ENCODE data around the gene EIF5AL1. TPM values are rescaled to one million over a fixed set of nuclear protein-coding genes. Genes with fewer than 3 reads are reported as not detected.
"Not testable (repeated sequence)": the region's sequence is repeated elsewhere in the genome, so short reads cannot be mapped to it uniquely, and the experiment has no call there.

EIF5AL1 gene
- total RNA-seq, 1 donor from 2014 or later = 0.59 TPM

DNA sequence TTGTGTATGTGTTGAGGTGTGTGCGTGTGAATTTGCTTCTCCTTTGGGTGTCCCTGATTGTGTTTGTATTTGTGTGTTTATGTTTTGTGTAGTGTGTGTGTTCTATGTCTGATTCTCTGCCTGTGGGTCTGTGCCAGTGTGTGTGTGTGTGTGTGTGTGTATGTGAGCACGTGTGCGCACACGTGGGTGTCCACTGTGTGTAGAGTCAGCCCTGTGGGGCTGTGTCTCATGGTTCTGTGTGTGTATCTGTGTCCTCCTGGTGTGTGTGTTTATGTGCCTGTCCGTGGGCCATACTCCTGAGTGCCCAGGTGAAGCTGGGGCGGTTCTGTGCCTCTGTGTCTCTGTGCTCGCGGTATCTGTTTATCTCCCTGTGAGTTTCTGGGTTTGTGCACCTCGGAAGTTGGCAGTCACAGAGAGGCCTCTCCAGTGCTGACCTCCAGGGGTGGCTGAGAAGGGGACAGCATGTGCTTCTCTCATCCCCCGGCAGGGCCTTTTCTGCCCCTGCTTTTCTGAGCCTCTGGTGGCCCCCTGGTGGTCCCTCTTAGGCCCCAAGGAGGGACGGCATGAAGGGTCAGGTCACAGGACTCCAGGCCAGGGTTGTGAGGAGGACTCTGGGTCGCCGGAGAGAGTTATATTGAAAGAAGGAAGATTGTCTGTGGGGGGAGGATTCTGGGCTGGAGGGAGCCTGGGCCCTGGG lies 11.0 kb downstream of the EIF5AL1 start:
- H3K4me3 Mint-ChIP-seq (ENCODE audit: unreplicated experiment); H3K27me3 Mint-ChIP-seq (ENCODE audit: unreplicated experiment); H3K9me3 Mint-ChIP-seq (ENCODE audit: unreplicated experiment); DNase-seq (ENCODE audit: low spot score); H3K36me3 Mint-ChIP-seq (ENCODE audit: low read depth, unreplicated experiment); H3K27ac Mint-ChIP-seq (ENCODE audit: unreplicated experiment); H3K4me1 Mint-ChIP-seq (ENCODE audit: unreplicated experiment): not testable (repeated sequence)

DNA sequence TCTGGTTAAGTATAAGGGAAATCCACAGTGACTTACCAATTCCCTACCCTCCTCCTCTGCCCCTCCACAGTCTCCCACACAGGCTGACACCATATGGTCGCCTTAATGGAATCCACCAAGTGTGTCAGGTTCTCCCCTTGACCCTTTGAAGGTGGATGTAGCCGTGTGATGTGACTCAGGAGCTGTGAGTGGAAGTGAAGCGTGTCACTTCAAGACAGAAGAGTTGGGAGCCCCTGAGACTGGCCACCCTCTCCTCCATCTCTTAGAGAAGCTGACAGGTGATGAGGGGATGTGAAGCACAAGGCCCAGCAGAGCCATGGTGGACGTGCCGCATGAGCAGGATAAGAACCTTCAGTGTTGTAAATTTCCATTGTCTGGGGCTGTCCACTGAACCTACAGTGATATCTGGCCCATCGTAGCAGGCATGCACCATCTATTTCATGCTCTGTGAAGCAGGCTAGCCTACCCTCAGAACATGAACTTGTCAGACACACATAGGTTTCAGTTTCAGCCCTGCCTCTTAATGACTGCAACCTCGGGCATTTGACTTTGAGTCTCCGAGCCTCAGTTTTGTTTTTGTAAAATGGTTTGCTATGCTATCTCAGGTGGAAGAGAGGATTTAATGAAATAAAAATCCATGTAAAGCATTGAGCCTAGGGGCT lies 12.8 kb downstream of the EIF5AL1 start:
- H3K9me3 Mint-ChIP-seq (ENCODE audit: unreplicated experiment); H3K27me3 Mint-ChIP-seq (ENCODE audit: unreplicated experiment); H3K4me1 Mint-ChIP-seq (ENCODE audit: unreplicated experiment); H3K27ac Mint-ChIP-seq (ENCODE audit: unreplicated experiment); H3K4me3 Mint-ChIP-seq (ENCODE audit: unreplicated experiment); DNase-seq (ENCODE audit: low spot score); H3K36me3 Mint-ChIP-seq (ENCODE audit: low read depth, unreplicated experiment): not testable (repeated sequence)

DNA sequence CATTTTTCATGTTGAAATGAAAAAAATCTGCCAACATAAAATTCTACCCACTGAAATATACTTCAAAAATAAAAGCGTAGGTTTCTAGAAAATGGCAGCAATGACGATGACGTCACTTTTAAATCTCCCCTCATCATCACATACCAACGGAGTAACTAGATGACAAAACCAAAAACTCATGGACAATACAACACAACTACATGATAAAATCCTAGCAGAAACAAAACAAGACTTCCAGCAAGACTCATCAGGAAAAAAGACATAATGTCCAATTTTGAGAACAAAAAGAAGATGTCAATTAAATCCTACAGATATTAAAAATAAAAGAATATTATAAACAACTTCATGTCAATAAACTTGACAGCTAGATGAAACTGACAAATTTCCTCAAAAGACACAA lies 15.9 kb downstream of the EIF5AL1 start:
- not testable (repeated sequence) for H3K4me3 Mint-ChIP-seq (ENCODE audit: unreplicated experiment); H3K4me1 Mint-ChIP-seq (ENCODE audit: unreplicated experiment); H3K27me3 Mint-ChIP-seq (ENCODE audit: unreplicated experiment); H3K9me3 Mint-ChIP-seq (ENCODE audit: unreplicated experiment); H3K27ac Mint-ChIP-seq (ENCODE audit: unreplicated experiment); DNase-seq (ENCODE audit: low spot score); H3K36me3 Mint-ChIP-seq (ENCODE audit: low read depth, unreplicated experiment)

DNA sequence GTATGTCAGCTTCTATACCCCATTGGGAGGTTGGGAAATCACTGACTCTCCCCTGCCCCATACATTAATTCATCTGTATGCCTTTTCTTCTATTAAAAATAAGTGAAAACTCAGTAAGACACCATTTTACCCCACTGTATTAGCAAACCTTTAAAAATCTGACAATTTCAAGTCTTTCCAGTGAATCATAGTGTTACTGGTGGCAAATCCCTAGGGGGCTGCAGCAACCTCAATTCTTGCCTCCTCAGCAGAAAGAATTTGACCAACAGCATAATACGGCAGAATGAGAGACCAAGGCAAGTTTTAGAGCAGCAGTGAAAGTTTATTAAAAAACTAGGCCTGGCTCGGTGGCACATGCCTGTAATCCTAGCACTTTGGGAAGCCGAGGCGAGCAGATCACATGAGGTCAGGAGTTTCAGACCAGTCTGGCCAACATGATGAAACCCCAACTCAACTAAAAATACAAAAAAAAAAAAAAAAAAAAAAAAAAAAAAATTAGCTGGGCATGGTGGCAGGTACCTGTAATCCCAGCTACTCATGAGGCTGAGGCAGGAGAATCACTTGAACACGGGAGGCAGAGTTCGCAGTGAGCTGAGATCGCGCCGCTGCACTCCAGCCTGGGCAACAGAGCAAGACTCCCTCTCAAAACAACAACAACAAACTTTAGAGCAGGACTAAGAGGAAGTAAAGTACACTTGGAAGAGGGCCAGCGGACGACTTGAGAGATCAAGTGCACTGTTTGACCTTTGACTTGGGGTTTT lies 21.0 kb downstream of the EIF5AL1 start:
- not testable (repeated sequence) for H3K27ac Mint-ChIP-seq (ENCODE audit: unreplicated experiment); DNase-seq (ENCODE audit: low spot score); H3K36me3 Mint-ChIP-seq (ENCODE audit: low read depth, unreplicated experiment); H3K4me3 Mint-ChIP-seq (ENCODE audit: unreplicated experiment); H3K4me1 Mint-ChIP-seq (ENCODE audit: unreplicated experiment); H3K9me3 Mint-ChIP-seq (ENCODE audit: unreplicated experiment); H3K27me3 Mint-ChIP-seq (ENCODE audit: unreplicated experiment)

DNA sequence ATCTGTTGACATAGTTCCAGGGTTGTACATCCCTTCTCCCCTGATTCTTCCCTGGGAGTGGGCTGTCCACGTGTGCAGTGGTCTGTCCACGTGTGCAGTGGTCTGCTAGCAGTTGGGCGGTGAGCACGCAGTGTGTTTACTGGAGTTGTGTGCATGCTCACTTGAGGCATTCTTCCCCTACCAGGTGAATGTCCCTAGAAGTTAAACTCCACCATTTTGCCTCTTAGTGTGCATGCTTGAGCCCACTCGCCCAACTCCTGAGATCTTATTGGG lies 21.5 kb downstream of the EIF5AL1 start:
- H3K27me3 Mint-ChIP-seq (ENCODE audit: unreplicated experiment); H3K4me1 Mint-ChIP-seq (ENCODE audit: unreplicated experiment); H3K36me3 Mint-ChIP-seq (ENCODE audit: low read depth, unreplicated experiment); H3K4me3 Mint-ChIP-seq (ENCODE audit: unreplicated experiment); H3K9me3 Mint-ChIP-seq (ENCODE audit: unreplicated experiment); H3K27ac Mint-ChIP-seq (ENCODE audit: unreplicated experiment); DNase-seq (ENCODE audit: low spot score): not testable (repeated sequence)

DNA sequence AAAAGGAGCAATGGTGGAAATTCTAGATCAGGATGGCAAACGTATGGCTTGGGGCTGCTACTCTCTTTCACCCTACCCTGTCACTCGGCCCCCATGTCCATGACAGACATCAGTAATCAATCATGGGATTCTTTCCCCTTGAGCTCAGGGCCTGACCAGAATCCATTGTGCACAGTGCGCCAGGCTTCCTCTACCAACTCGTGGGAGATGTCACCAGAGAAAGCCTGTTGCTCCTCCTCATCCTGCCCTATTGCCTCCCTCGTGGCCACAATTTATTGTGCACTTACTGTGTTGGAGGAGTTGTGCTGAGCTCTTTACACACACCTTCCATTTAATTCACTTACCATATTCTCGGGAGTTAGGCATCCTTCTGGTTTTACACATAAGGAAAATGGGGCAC lies 26.0 kb downstream of the EIF5AL1 start:
- not testable (repeated sequence) for H3K4me1 Mint-ChIP-seq (ENCODE audit: unreplicated experiment); H3K9me3 Mint-ChIP-seq (ENCODE audit: unreplicated experiment); H3K4me3 Mint-ChIP-seq (ENCODE audit: unreplicated experiment); DNase-seq (ENCODE audit: low spot score); H3K27me3 Mint-ChIP-seq (ENCODE audit: unreplicated experiment); H3K27ac Mint-ChIP-seq (ENCODE audit: unreplicated experiment); H3K36me3 Mint-ChIP-seq (ENCODE audit: low read depth, unreplicated experiment)

DNA sequence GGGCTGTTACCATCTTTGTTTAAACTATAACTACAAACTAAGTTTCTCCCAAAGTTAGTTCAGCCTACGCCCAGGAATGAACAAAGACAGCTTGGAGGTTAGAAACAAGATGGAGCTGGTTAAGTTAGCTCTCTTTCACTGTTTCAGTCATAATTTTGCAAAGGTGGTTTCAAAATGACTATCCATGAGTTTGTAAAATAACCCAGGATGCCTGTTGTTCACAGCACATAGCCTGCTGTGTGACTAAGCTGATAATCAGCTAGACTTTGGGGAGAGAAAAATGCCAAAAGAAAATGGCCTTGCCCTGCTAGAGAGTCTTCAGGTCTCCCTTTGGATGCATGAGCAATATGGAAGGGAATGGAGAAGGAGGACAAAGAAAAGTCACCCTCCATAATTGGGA lies 28.6 kb downstream of the EIF5AL1 start:
- not testable (repeated sequence) for H3K27me3 Mint-ChIP-seq (ENCODE audit: unreplicated experiment); H3K4me3 Mint-ChIP-seq (ENCODE audit: unreplicated experiment); DNase-seq (ENCODE audit: low spot score); H3K27ac Mint-ChIP-seq (ENCODE audit: unreplicated experiment); H3K9me3 Mint-ChIP-seq (ENCODE audit: unreplicated experiment); H3K4me1 Mint-ChIP-seq (ENCODE audit: unreplicated experiment); H3K36me3 Mint-ChIP-seq (ENCODE audit: low read depth, unreplicated experiment)

DNA sequence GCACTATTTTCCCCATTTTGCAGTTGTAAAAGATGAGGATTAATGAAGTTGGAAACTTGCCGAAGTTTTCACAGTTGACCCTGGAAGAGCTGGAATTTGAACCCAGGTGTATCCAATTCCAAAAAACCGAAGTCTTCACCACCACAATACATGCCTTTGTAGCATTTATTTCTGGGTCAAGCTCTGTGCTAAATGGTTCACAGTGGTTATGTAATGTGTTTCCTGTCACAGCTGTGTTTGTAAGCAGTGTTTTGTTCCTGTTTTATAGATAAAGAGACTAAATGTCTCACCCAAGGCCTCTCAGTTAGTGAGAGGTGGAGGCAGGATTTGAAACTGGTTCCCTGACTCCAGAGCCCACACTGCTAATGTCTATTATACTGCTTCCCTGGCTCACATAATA lies 30.3 kb downstream of the EIF5AL1 start:
- TF ChIP-seq, protein P1, sequence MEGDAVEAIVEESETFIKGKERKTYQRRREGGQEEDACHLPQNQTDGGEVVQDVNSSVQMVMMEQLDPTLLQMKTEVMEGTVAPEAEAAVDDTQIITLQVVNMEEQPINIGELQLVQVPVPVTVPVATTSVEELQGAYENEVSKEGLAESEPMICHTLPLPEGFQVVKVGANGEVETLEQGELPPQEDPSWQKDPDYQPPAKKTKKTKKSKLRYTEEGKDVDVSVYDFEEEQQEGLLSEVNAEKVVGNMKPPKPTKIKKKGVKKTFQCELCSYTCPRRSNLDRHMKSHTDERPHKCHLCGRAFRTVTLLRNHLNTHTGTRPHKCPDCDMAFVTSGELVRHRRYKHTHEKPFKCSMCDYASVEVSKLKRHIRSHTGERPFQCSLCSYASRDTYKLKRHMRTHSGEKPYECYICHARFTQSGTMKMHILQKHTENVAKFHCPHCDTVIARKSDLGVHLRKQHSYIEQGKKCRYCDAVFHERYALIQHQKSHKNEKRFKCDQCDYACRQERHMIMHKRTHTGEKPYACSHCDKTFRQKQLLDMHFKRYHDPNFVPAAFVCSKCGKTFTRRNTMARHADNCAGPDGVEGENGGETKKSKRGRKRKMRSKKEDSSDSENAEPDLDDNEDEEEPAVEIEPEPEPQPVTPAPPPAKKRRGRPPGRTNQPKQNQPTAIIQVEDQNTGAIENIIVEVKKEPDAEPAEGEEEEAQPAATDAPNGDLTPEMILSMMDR (IDR thresholded peaks at IDR 0.05; ENCODE audit: unreplicated experiment) = no peak
- no peak for DNase-seq (ENCODE audit: low spot score)
- no peak overlapping the region for H3K4me3 Mint-ChIP-seq (ENCODE audit: unreplicated experiment)
- no peaks in the 10 kb centered on the region for H3K4me1 Mint-ChIP-seq (ENCODE audit: unreplicated experiment)
- no peak overlapping the region for H3K27ac Mint-ChIP-seq (ENCODE audit: unreplicated experiment)
- H3K36me3 Mint-ChIP-seq (ENCODE audit: low read depth, unreplicated experiment) = no peaks in the 10 kb centered on the region
- H3K9me3 Mint-ChIP-seq (ENCODE audit: unreplicated experiment) = peaks cover 5% of the 10 kb centered on the region
- H3K27me3 Mint-ChIP-seq (ENCODE audit: unreplicated experiment) = no peaks in the 10 kb centered on the region

DNA sequence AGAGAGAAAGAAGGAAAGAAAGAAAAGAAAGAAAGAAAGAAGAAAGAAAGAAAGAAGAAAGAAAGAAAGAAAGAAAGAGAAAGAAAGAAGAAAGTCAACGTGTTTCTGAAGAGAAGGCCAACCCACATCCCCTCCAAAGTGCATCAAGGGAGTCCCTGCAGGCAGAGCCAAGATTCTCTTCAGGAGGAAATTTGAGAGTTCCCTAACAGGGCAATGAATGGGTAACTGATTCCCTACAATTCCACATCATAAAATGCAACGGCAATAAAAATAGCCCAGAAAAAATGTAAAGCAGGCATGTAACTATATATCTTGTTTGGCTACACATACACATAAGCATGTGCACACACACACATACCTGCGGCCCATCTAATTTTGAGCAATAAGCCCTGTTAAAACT lies 32.1 kb downstream of the EIF5AL1 start:
- H3K4me1 Mint-ChIP-seq (ENCODE audit: unreplicated experiment); H3K27me3 Mint-ChIP-seq (ENCODE audit: unreplicated experiment); H3K9me3 Mint-ChIP-seq (ENCODE audit: unreplicated experiment); H3K36me3 Mint-ChIP-seq (ENCODE audit: low read depth, unreplicated experiment); DNase-seq (ENCODE audit: low spot score); H3K27ac Mint-ChIP-seq (ENCODE audit: unreplicated experiment); H3K4me3 Mint-ChIP-seq (ENCODE audit: unreplicated experiment): not testable (repeated sequence)

DNA sequence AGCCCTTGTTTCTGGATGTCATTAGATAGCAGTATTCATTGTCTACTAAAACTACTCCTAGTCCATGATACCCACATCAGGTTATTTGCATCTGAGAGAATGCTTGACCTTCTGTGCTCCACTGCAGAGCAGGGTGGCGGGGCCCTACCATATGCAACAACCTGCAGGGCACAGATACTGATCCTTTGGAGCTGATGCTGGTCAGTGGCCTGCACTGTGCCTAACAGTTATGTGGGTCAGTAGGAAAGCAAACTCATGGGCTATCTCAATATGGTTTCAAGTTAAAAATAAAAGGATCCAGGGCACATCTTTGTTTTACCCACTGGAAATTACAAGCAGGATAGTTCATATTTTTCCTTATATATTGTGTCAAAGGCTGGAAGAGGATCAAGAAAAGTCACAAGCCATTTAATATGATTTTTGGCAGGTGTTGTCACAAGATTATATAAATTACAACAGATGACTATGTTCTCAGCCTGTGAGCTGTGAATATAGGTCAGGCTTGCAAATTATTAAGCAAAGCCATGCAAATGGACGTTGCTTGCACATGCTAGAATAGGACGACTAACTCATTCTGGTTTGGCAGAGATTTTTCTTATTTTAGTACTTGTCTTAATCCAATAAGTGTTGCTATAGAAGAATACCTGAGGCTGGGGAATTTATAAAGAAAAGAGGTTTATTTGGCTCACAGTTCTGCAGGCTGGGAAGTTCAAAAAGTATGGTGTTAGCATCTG lies 32.8 kb downstream of the EIF5AL1 start:
- H3K4me1 Mint-ChIP-seq (ENCODE audit: unreplicated experiment); H3K4me3 Mint-ChIP-seq (ENCODE audit: unreplicated experiment); H3K27me3 Mint-ChIP-seq (ENCODE audit: unreplicated experiment); DNase-seq (ENCODE audit: low spot score); H3K9me3 Mint-ChIP-seq (ENCODE audit: unreplicated experiment); H3K27ac Mint-ChIP-seq (ENCODE audit: unreplicated experiment); H3K36me3 Mint-ChIP-seq (ENCODE audit: low read depth, unreplicated experiment): not testable (repeated sequence)

DNA sequence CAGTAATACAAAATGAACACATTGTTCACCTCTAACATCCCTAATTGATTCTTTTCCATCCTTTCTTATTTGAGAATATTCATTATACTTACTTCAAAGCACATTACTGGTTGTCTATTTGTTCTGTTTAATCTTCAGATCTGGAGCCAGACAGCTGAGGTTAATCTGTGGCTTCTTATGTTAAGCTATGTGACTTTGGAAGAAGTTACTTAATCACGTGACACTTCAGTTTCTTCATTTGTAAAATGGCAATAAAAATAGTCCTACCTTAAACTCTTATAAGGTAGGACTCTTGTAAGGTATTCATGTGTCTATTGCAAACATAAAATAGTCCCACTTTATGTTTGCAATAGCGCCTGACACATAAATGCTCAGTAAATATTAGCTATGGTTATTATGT lies 34.8 kb downstream of the EIF5AL1 start:
- DNase-seq (ENCODE audit: low spot score); H3K27ac Mint-ChIP-seq (ENCODE audit: unreplicated experiment); H3K36me3 Mint-ChIP-seq (ENCODE audit: low read depth, unreplicated experiment); H3K27me3 Mint-ChIP-seq (ENCODE audit: unreplicated experiment); H3K4me3 Mint-ChIP-seq (ENCODE audit: unreplicated experiment); H3K4me1 Mint-ChIP-seq (ENCODE audit: unreplicated experiment); H3K9me3 Mint-ChIP-seq (ENCODE audit: unreplicated experiment): not testable (repeated sequence)
